ENCODE measurements around the gene RAD21L1. TPM values are rescaled to one million over a fixed set of nuclear protein-coding genes. Genes with fewer than 3 reads are reported as not detected.

Gene RAD21L1
- total and polyA plus RNA-seq, 4 donors: not detected

- no peak overlapping the region for H3K27ac ChIP-seq (ENCODE audit: low read depth in 1 of 2, low read length in 2 of 2)
- no peak overlapping the region for H3K9ac ChIP-seq (ENCODE audit: low read depth in 1 of 2, low read length in 2 of 2)
- no peaks in the 10 kb centered on the region for H3K27me3 ChIP-seq (ENCODE audit: control insufficient read depth in 4 of 4, insufficient read depth in 4 of 4, low read length in 3 of 4)
- H3K36me3 ChIP-seq (ENCODE audit: control insufficient read depth in 4 of 4, insufficient read depth in 3 of 4, low read depth in 1 of 4, low read length in 3 of 4): no peaks in the 10 kb centered on the region
- no peak for DNase-seq (ENCODE audit: low spot score)
- no peaks in the 10 kb centered on the region for H3K9me3 ChIP-seq (ENCODE audit: control insufficient read depth in 4 of 4, low read length in 3 of 4)
- WGBS: 86% methylated on average over 10 of the region's 10 CpGs
- H3K4me3 ChIP-seq (ENCODE audit: low read depth in 1 of 3, low read length in 3 of 3): no peak overlapping the region
- H3K4me1 ChIP-seq (ENCODE audit: control insufficient read depth in 4 of 4, insufficient read depth in 4 of 4, low read length in 3 of 4): no peaks in the 10 kb centered on the region
- TF ChIP-seq, protein P1, sequence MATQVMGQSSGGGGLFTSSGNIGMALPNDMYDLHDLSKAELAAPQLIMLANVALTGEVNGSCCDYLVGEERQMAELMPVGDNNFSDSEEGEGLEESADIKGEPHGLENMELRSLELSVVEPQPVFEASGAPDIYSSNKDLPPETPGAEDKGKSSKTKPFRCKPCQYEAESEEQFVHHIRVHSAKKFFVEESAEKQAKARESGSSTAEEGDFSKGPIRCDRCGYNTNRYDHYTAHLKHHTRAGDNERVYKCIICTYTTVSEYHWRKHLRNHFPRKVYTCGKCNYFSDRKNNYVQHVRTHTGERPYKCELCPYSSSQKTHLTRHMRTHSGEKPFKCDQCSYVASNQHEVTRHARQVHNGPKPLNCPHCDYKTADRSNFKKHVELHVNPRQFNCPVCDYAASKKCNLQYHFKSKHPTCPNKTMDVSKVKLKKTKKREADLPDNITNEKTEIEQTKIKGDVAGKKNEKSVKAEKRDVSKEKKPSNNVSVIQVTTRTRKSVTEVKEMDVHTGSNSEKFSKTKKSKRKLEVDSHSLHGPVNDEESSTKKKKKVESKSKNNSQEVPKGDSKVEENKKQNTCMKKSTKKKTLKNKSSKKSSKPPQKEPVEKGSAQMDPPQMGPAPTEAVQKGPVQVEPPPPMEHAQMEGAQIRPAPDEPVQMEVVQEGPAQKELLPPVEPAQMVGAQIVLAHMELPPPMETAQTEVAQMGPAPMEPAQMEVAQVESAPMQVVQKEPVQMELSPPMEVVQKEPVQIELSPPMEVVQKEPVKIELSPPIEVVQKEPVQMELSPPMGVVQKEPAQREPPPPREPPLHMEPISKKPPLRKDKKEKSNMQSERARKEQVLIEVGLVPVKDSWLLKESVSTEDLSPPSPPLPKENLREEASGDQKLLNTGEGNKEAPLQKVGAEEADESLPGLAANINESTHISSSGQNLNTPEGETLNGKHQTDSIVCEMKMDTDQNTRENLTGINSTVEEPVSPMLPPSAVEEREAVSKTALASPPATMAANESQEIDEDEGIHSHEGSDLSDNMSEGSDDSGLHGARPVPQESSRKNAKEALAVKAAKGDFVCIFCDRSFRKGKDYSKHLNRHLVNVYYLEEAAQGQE (IDR thresholded peaks at IDR 0.05): no peak
Measured at GRCh38 chr20:1298888-1299511, 73.2 kb downstream of the RAD21L1 start.

DNA sequence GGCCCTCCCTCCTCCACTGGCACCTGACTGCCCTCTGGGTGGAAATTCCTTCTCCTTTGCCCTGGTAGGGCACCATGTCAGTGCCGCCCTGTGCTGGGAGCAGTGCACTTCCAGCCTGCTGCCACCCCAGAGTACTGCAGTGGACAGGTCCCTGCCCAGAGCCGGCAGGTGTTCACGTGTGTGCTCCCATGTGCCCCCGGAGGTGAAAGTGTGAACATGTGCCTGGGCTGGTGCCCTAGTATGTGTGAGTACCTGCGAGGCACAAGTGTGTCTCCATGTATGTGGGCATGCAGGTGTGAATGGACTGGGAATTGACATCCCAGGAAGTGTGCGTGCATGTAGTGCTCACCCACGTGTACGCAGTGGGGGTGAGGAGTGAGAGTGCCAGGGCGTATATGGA lies 73.7 kb downstream of the RAD21L1 start:
- 79% methylated on average over 9 of the region's 9 CpGs for WGBS
- no peak for DNase-seq (ENCODE audit: low spot score)
- no peak overlapping the region for H3K27ac ChIP-seq (ENCODE audit: low read depth in 1 of 2, low read length in 2 of 2)

More for the DNA sequence above, 73.7 kb downstream of the RAD21L1 start:
- TF ChIP-seq GABPA (IDR thresholded peaks at IDR 0.05 in 1 of 2, conservative IDR thresholded peaks at IDR 0.05 in 1 of 2) (no peak), RAD21 (IDR thresholded peaks at IDR 0.05) (no peak), SP1 (IDR thresholded peaks at IDR 0.05) (no peak), TAF1 (conservative IDR thresholded peaks at IDR 0.05) (no peak), YY1 (IDR thresholded peaks at IDR 0.05) (no peak), FOXA1 (IDR thresholded peaks at IDR 0.05) (no peak), MAX (IDR thresholded peaks at IDR 0.05) (no peak), RXRA (IDR thresholded peaks at IDR 0.05) (no peak), HNF4A (conservative IDR thresholded peaks at IDR 0.05) (no peak), CTCF (IDR thresholded peaks at IDR 0.05; ENCODE audit: low read depth, low read length, missing input control) (no peak)
- TF ChIP-seq, protein P1 (IDR thresholded peaks at IDR 0.05): no peak
- TF ChIP-seq, protein P2, sequence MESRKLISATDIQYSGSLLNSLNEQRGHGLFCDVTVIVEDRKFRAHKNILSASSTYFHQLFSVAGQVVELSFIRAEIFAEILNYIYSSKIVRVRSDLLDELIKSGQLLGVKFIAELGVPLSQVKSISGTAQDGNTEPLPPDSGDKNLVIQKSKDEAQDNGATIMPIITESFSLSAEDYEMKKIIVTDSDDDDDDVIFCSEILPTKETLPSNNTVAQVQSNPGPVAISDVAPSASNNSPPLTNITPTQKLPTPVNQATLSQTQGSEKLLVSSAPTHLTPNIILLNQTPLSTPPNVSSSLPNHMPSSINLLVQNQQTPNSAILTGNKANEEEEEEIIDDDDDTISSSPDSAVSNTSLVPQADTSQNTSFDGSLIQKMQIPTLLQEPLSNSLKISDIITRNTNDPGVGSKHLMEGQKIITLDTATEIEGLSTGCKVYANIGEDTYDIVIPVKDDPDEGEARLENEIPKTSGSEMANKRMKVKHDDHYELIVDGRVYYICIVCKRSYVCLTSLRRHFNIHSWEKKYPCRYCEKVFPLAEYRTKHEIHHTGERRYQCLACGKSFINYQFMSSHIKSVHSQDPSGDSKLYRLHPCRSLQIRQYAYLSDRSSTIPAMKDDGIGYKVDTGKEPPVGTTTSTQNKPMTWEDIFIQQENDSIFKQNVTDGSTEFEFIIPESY (IDR thresholded peaks at IDR 0.05): no peak
- no peaks in the 10 kb centered on the region for H3K4me1 ChIP-seq (ENCODE audit: control insufficient read depth in 4 of 4, insufficient read depth in 4 of 4, low read length in 3 of 4)
- H3K9ac ChIP-seq (ENCODE audit: low read depth in 1 of 2, low read length in 2 of 2): no peak overlapping the region
- H3K9me3 ChIP-seq (ENCODE audit: control insufficient read depth in 4 of 4, low read length in 3 of 4): no peaks in the 10 kb centered on the region
- H3K27me3 ChIP-seq (ENCODE audit: control insufficient read depth in 4 of 4, insufficient read depth in 4 of 4, low read length in 3 of 4): no peaks in the 10 kb centered on the region
- no peaks in the 10 kb centered on the region for H3K36me3 ChIP-seq (ENCODE audit: control insufficient read depth in 4 of 4, insufficient read depth in 3 of 4, low read depth in 1 of 4, low read length in 3 of 4)
- H3K4me3 ChIP-seq (ENCODE audit: low read depth in 1 of 3, low read length in 3 of 3): no peak overlapping the region

All from liver (tissue), 9 donors.